Measurements from ENCODE around the gene PCDH9.
"Not testable (repeated sequence)": the region's sequence is repeated elsewhere in the genome, so short reads cannot be mapped to it uniquely, and the experiment has no call there.

PCDH9 gene

GRCh38 chr13:66644855-66645460, 585.2 kb downstream of the PCDH9 start:
- WGBS: 93% methylated on average over 1 of the region's 3 CpGs
- Histone ChIP-seq H3K27ac (ENCODE audit: low read depth, low read length) (no peak overlapping the region), H3K36me3 (ENCODE audit: insufficient read depth, low read length) (no peaks in the 10 kb centered on the region), H3K4me1 (ENCODE audit: insufficient read depth, low read length) (no peaks in the 10 kb centered on the region), H3K9ac (ENCODE audit: low read depth, low read length) (no peak overlapping the region), H3K9me3 (ENCODE audit: insufficient read depth, low read depth, low read length) (no peaks in the 10 kb centered on the region), H3K27me3 (ENCODE audit: insufficient read depth, low read length) (no peaks in the 10 kb centered on the region), H3K4me3 (ENCODE audit: low read length) (no peak overlapping the region)

- Histone ChIP-seq H3K36me3 (ENCODE audit: insufficient read depth, low read length) (no peaks in the 10 kb centered on the region), H3K9me3 (ENCODE audit: insufficient read depth, low read depth, low read length) (no peaks in the 10 kb centered on the region), H3K9ac (ENCODE audit: low read depth, low read length) (no peak overlapping the region), H3K27ac (ENCODE audit: low read depth, low read length) (no peak overlapping the region), H3K4me3 (ENCODE audit: low read length) (no peak overlapping the region), H3K27me3 (ENCODE audit: insufficient read depth, low read length) (no peaks in the 10 kb centered on the region), H3K4me1 (ENCODE audit: insufficient read depth, low read length) (peaks cover 6% of the 10 kb centered on the region; the same call in 1 of the 2 replicates)
- WGBS: 96% methylated on average over 2 of the region's 2 CpGs
Measured at GRCh38 chr13:66640231-66640630, 589.9 kb downstream of the PCDH9 start.

DNA sequence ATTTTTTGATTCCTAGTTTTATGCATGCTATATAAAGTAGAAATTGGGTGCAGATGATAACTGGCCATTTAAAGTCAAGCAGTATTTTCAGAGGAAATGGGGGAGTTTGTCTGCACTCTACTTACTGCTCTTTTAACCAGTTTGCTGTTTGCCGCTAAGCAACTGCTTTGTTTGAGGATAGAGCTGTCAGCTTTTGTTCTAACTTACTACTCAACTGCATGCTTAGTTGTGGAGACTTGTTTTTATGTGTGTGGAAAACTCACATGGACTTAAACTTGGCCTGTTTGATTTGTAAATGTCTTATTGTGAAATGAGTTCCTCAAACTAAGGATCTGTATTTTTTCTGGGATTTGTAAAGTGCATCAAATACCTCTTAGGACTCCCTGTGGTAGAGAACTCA, 591.1 kb downstream of the PCDH9 start:
- Histone ChIP-seq H3K36me3 (ENCODE audit: insufficient read depth, low read length) (no peaks in the 10 kb centered on the region), H3K9ac (ENCODE audit: low read depth, low read length) (no peak overlapping the region), H3K27me3 (ENCODE audit: insufficient read depth, low read length) (no peaks in the 10 kb centered on the region), H3K27ac (ENCODE audit: low read depth, low read length) (no peak overlapping the region), H3K9me3 (ENCODE audit: insufficient read depth, low read depth, low read length) (no peaks in the 10 kb centered on the region), H3K4me1 (ENCODE audit: insufficient read depth, low read length) (peaks cover 6% of the 10 kb centered on the region; the same call in 1 of the 2 replicates), H3K4me3 (ENCODE audit: low read length) (no peak overlapping the region)
- WGBS: 89% methylated on average over 1 of the region's 1 CpG

DNA sequence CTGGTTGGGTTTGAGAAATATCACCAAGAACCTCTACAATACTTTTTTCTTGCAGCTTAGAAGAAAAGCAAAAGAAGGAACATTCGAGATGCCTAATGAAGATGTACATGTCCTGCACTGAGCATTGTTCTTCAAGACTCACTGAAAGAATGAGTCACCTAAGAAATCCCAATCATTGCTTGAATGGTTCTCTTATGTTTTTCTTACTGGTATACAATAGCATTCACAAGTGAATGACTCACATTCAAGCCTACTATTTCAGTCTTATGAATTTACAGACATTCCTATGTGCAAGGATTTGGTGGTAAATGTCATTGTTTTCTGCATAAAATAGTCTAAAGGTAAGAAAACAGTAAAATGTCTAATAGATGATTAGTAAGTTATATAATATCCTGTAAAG, 594.6 kb downstream of the PCDH9 start:
- Histone ChIP-seq H3K9ac (ENCODE audit: low read depth, low read length) (no peak overlapping the region), H3K9me3 (ENCODE audit: insufficient read depth, low read depth, low read length) (no peaks in the 10 kb centered on the region), H3K4me3 (ENCODE audit: low read length) (no peak overlapping the region), H3K36me3 (ENCODE audit: insufficient read depth, low read length) (no peaks in the 10 kb centered on the region), H3K4me1 (ENCODE audit: insufficient read depth, low read length) (peaks cover 6% of the 10 kb centered on the region; the same call in 1 of the 2 replicates), H3K27ac (ENCODE audit: low read depth, low read length) (no peak overlapping the region), H3K27me3 (ENCODE audit: insufficient read depth, low read length) (no peaks in the 10 kb centered on the region)
- WGBS: 89% methylated on average over 1 of the region's 1 CpG

DNA sequence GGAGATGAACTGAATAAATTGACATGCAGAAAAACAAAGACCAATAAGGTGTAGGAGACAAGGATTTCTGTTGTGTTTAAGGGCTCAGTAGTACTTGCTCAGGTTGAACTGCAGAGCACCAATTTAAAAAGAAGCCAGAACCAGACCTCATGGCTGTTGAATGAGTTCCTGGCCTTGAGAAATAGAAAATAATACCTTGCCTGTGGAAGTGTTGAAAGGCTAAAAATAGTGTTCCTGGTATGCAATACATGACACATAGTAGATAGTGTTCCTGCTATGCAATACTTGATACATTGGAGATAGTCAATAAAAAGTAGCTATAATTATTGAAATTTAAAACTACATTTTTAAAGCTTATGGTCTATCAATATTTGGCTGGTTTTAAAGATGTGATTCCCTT, 595.8 kb downstream of the PCDH9 start:
- H3K27ac ChIP-seq (ENCODE audit: low read depth, low read length): no peak overlapping the region
- peaks cover 6% of the 10 kb centered on the region; the same call in 1 of the 2 replicates for H3K4me1 ChIP-seq (ENCODE audit: insufficient read depth, low read length)
- no peaks in the 10 kb centered on the region for H3K27me3 ChIP-seq (ENCODE audit: insufficient read depth, low read length)
- no peak overlapping the region for H3K9ac ChIP-seq (ENCODE audit: low read depth, low read length)
- 0 out of 2 replicates have a peak, but pooled peaks cover 5% of the 10 kb centered on the region for H3K9me3 ChIP-seq (ENCODE audit: insufficient read depth, low read depth, low read length)
- H3K36me3 ChIP-seq (ENCODE audit: insufficient read depth, low read length): no peaks in the 10 kb centered on the region
- H3K4me3 ChIP-seq (ENCODE audit: low read length): no peak overlapping the region

DNA sequence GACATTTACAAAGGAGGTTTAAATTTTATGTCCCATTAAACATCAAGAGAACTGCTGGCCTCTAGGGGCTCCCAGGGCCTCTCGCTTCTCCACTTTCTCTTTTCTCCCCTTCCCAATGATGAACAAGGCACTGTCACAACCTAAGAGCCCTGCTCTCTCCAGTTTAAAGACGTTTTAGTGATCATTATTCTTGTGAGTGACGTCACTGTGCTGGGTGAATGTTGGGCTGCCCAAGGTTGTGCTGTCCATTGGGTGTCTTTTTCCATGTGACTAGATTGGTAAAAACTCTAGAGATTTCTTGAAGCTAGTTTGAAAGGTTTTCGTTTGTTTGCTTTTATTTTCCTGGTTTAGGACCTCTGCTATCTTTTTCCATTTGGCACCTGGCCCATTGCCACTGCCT, 602.6 kb downstream of the PCDH9 start:
- Histone ChIP-seq H3K27ac (ENCODE audit: low read depth, low read length) (no peak overlapping the region), H3K27me3 (ENCODE audit: insufficient read depth, low read length) (no peaks in the 10 kb centered on the region), H3K36me3 (ENCODE audit: insufficient read depth, low read length) (no peaks in the 10 kb centered on the region), H3K9ac (ENCODE audit: low read depth, low read length) (no peak overlapping the region), H3K4me1 (ENCODE audit: insufficient read depth, low read length) (no peaks in the 10 kb centered on the region), H3K9me3 (ENCODE audit: insufficient read depth, low read depth, low read length) (0 out of 2 replicates have a peak, but pooled peaks cover 6% of the 10 kb centered on the region), H3K4me3 (ENCODE audit: low read length) (no peak overlapping the region)
- 89% methylated on average over 4 of the region's 4 CpGs for WGBS

- 97% methylated on average over 3 of the region's 3 CpGs for WGBS
- H3K27me3 ChIP-seq (ENCODE audit: insufficient read depth, low read length): no peaks in the 10 kb centered on the region
- no peaks in the 10 kb centered on the region for H3K36me3 ChIP-seq (ENCODE audit: insufficient read depth, low read length)
- no peak overlapping the region for H3K4me3 ChIP-seq (ENCODE audit: low read length)
- H3K9ac ChIP-seq (ENCODE audit: low read depth, low read length): no peak overlapping the region
- no peaks in the 10 kb centered on the region for H3K4me1 ChIP-seq (ENCODE audit: insufficient read depth, low read length)
- no peak overlapping the region for H3K27ac ChIP-seq (ENCODE audit: low read depth, low read length)
- 0 out of 2 replicates have a peak, but pooled peaks cover under 1% of the 10 kb centered on the region for H3K9me3 ChIP-seq (ENCODE audit: insufficient read depth, low read depth, low read length)
Measured at GRCh38 chr13:66624302-66624701, 605.8 kb downstream of the PCDH9 start.

GRCh38 chr13:66623129-66623820, 606.9 kb downstream of the PCDH9 start:
- no peak overlapping the region for H3K9ac ChIP-seq (ENCODE audit: low read depth, low read length)
- no peak overlapping the region for H3K4me3 ChIP-seq (ENCODE audit: low read length)
- H3K36me3 ChIP-seq (ENCODE audit: insufficient read depth, low read length): no peaks in the 10 kb centered on the region
- no peaks in the 10 kb centered on the region for H3K9me3 ChIP-seq (ENCODE audit: insufficient read depth, low read depth, low read length)
- H3K27me3 ChIP-seq (ENCODE audit: insufficient read depth, low read length): no peaks in the 10 kb centered on the region
- WGBS: 97% methylated on average over 10 of the region's 10 CpGs
- no peaks in the 10 kb centered on the region for H3K4me1 ChIP-seq (ENCODE audit: insufficient read depth, low read length)
- H3K27ac ChIP-seq (ENCODE audit: low read depth, low read length): no peak overlapping the region

- WGBS: 97% methylated on average over 31 of the region's 31 CpGs
- H3K27me3 ChIP-seq (ENCODE audit: insufficient read depth, low read length); H3K27ac ChIP-seq (ENCODE audit: low read depth, low read length); H3K36me3 ChIP-seq (ENCODE audit: insufficient read depth, low read length); H3K9me3 ChIP-seq (ENCODE audit: insufficient read depth, low read depth, low read length); H3K9ac ChIP-seq (ENCODE audit: low read depth, low read length); H3K4me1 ChIP-seq (ENCODE audit: insufficient read depth, low read length); H3K4me3 ChIP-seq (ENCODE audit: low read length): not testable (repeated sequence)
Measured at GRCh38 chr13:66621906-66622447, 608.2 kb downstream of the PCDH9 start.

DNA sequence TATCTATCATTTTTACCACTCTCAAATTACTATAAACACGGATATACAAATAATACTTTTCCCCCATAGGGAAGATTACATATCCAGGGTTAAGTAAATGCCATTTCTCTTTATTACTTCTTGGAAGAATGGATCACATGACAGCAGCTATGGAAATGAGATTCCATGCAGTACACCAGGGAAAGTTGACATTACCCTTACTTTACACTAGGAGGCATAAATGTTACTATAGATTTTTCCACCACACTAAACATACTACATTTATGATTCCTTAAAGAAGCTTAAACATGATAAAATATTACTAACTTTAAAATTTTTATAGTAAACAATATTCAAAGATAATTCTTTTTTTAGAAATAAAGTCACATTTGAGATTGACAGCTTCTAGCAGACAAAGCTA, 611.4 kb downstream of the PCDH9 start:
- no peaks in the 10 kb centered on the region for H3K9me3 ChIP-seq (ENCODE audit: insufficient read depth, low read depth, low read length)
- no peak overlapping the region for H3K4me3 ChIP-seq (ENCODE audit: low read length)
- H3K4me1 ChIP-seq (ENCODE audit: insufficient read depth, low read length): no peaks in the 10 kb centered on the region
- H3K27ac ChIP-seq (ENCODE audit: low read depth, low read length): no peak overlapping the region
- H3K27me3 ChIP-seq (ENCODE audit: insufficient read depth, low read length): no peaks in the 10 kb centered on the region
- WGBS: 100% methylated on average over 1 of the region's 1 CpG
- no peaks in the 10 kb centered on the region for H3K36me3 ChIP-seq (ENCODE audit: insufficient read depth, low read length)
- H3K9ac ChIP-seq (ENCODE audit: low read depth, low read length): no peak overlapping the region

- WGBS: 95% methylated on average over 7 of the region's 7 CpGs
Measured at GRCh38 chr13:66617786-66618185, 612.4 kb downstream of the PCDH9 start.

More at GRCh38 chr13:66617786-66618185, 612.4 kb downstream of the PCDH9 start:
- no peaks in the 10 kb centered on the region for H3K9me3 ChIP-seq (ENCODE audit: insufficient read depth, low read depth, low read length)
- H3K9ac ChIP-seq (ENCODE audit: low read depth, low read length): no peak overlapping the region
- H3K27ac ChIP-seq (ENCODE audit: low read depth, low read length): no peak overlapping the region
- H3K4me1 ChIP-seq (ENCODE audit: insufficient read depth, low read length): no peaks in the 10 kb centered on the region
- H3K4me3 ChIP-seq (ENCODE audit: low read length): no peak overlapping the region
- H3K27me3 ChIP-seq (ENCODE audit: insufficient read depth, low read length): no peaks in the 10 kb centered on the region
- no peaks in the 10 kb centered on the region for H3K36me3 ChIP-seq (ENCODE audit: insufficient read depth, low read length)

Measured in HUES64 (cell line).